Ishikawa (cell line): ENCODE measurements around the gene RPN1.

ENCODE experiments used
- CEBPB ChIP-seq: IDR thresholded peaks from 2 replicates; pipeline ENCODE4 v1.6.1; 2012
- EP300 ChIP-seq: IDR thresholded peaks from 2 replicates; pipeline ENCODE4 v1.6.1; 2012; ENCODE audit warnings: borderline replicate concordance
- MAX ChIP-seq: IDR thresholded peaks from 2 replicates; pipeline ENCODE4 v1.6.1; 2012
- RAD21 ChIP-seq: IDR thresholded peaks from 2 replicates; pipeline ENCODE4 v1.6.1; 2012; ENCODE audit warnings: low read depth
- TAF1 ChIP-seq: IDR thresholded peaks from 2 replicates; pipeline ENCODE4 v1.6.1; 2012; ENCODE audit warnings: low read depth, mild to moderate bottlenecking
- TCF12 ChIP-seq: IDR thresholded peaks from 2 replicates; pipeline ENCODE4 v1.6.1; 2012; ENCODE audit warnings: low read depth
- YY1 ChIP-seq: IDR thresholded peaks from 2 replicates; pipeline ENCODE4 v1.6.1; 2012; ENCODE audit warnings: low read depth
- TF ChIP-seq, protein P1 (sequence below): IDR thresholded peaks from 2 replicates; pipeline ENCODE4 v1.6.1; 2012; ENCODE audit warnings: low read depth, mild to moderate bottlenecking

- TF ChIP-seq, protein P1, sequence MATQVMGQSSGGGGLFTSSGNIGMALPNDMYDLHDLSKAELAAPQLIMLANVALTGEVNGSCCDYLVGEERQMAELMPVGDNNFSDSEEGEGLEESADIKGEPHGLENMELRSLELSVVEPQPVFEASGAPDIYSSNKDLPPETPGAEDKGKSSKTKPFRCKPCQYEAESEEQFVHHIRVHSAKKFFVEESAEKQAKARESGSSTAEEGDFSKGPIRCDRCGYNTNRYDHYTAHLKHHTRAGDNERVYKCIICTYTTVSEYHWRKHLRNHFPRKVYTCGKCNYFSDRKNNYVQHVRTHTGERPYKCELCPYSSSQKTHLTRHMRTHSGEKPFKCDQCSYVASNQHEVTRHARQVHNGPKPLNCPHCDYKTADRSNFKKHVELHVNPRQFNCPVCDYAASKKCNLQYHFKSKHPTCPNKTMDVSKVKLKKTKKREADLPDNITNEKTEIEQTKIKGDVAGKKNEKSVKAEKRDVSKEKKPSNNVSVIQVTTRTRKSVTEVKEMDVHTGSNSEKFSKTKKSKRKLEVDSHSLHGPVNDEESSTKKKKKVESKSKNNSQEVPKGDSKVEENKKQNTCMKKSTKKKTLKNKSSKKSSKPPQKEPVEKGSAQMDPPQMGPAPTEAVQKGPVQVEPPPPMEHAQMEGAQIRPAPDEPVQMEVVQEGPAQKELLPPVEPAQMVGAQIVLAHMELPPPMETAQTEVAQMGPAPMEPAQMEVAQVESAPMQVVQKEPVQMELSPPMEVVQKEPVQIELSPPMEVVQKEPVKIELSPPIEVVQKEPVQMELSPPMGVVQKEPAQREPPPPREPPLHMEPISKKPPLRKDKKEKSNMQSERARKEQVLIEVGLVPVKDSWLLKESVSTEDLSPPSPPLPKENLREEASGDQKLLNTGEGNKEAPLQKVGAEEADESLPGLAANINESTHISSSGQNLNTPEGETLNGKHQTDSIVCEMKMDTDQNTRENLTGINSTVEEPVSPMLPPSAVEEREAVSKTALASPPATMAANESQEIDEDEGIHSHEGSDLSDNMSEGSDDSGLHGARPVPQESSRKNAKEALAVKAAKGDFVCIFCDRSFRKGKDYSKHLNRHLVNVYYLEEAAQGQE = no peak
- TF ChIP-seq EP300 (no peak), MAX (no peak), YY1 (no peak), TCF12 (no peak), RAD21 (no peak), TAF1 (no peak), CEBPB (no peak)
Measured at GRCh38 chr3:128577711-128578110, 72.9 kb downstream of the RPN1 start.
